Gastroesophageal sphincter (tissue), 4 donors: ENCODE data around the gene GNG8. TPM values are rescaled to one million over a fixed set of nuclear protein-coding genes. Genes with fewer than 3 reads are reported as not detected.

Experiments used
- ATAC-seq: fragments of 150-250 bp; one replicate; pipeline ENCODE4 v1.9.1; 2016; ENCODE audit warnings: mild to moderate bottlenecking, moderate library complexity
- H3K27ac ChIP-seq, 4 donors: fragments of 200-600 bp; sonication (generic) in 3 of 4; 1 replicate in 3 of 4; 2 replicates in 1 of 4; pipeline ENCODE4 v1.5.1; 2016 to 2019
- H3K27me3 ChIP-seq: fragments of 200-600 bp; sonication (generic); one replicate; pipeline ENCODE4 v1.5.1; 2019
- H3K36me3 ChIP-seq, 2 donors: fragments of 200-600 bp; sonication (generic); one replicate each; pipeline ENCODE4 v1.5.1; 2019; ENCODE audit warnings: control low read depth in 1 of 2
- H3K4me1 ChIP-seq, 3 donors: fragments of 200-600 bp; sonication (generic); 1 replicate in 2 of 3; 2 replicates in 1 of 3; pipeline ENCODE4 v1.5.1; 2016 to 2019; ENCODE audit warnings: control low read depth in 2 of 3
- H3K4me3 ChIP-seq, 2 donors: fragments of 200-600 bp; sonication (generic); one replicate each; pipeline ENCODE4 v1.5.1; 2019; ENCODE audit warnings: mild to moderate bottlenecking in 1 of 2, moderate library complexity in 1 of 2
- H3K9me3 ChIP-seq, 3 donors: fragments of 200-600 bp; sonication (generic); one replicate each; pipeline ENCODE4 v1.5.1; 2017 to 2019; ENCODE audit warnings: control low read depth in 2 of 3
- CTCF ChIP-seq, 4 experiments: fragments of 200-600 bp in 2 of 4; fragments of 450-650 bp in 2 of 4; sonication (generic) in 1 of 4; IDR thresholded peaks; one replicate each; pipeline ENCODE4 v1.5.1; 2017 to 2019; ENCODE audit warnings: antibody characterized with exemption in 4 of 4, mild to moderate bottlenecking in 2 of 4, moderate library complexity in 2 of 4
- EP300 ChIP-seq: sonication (generic); formaldehyde crosslinking; IDR thresholded peaks from one replicate; pipeline ENCODE4 v1.6.1; 2017; ENCODE audit warnings: antibody characterized with exemption, mild to moderate bottlenecking
- POLR2A ChIP-seq, 2 donors: fragments of 450-650 bp; IDR thresholded peaks; one replicate each; pipeline ENCODE4 v1.6.1; 2017; ENCODE audit warnings: antibody characterized with exemption in 2 of 2, mild to moderate bottlenecking in 2 of 2, moderate library complexity in 1 of 2
- POLR2AphosphoS5 ChIP-seq: sonication (generic); formaldehyde crosslinking; IDR thresholded peaks from one replicate; pipeline ENCODE4 v1.6.1; 2017; ENCODE audit warnings: antibody characterized with exemption
- WGBS, 2 donors: methylation state at CpG; one replicate each; pipeline ENCODE4 v1.1.5; 2018; ENCODE audit warnings: low coverage in 1 of 2; 5-methylcytosine and 5-hydroxymethylcytosine counted together
- total RNA-seq, 4 donors: library from RNA; depleted of rRNA; stranded (reverse); fragments of >200 nt; gene quantifications; one replicate each; pipeline ENCODE4 v1.1.0, GENCODE V29; 2016

The GNG8 gene
- total RNA-seq, 4 donors from 2014 or later, result not detected

DNA sequence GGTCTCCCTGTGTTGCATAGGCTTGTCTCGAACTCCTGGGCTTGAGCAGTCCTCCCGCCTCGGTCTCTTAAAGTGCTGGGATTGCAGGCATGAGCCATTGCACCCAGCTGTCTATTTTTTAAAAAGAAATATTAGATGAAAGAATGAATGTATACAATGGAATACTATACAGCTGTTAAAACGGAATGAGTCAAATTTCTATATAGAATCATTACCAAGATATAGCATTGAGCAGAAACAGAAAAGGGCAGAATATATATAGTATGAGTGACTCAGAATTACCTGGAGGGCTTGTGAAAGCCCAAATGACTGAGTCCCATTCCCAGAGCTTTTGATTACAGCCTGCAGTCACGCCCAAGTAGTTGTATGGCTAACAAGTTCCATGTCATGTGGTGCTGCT lies 20.5 kb upstream of the GNG8 start:
- H3K27ac ChIP-seq, result peak overlapping the region in 3 of 4 donors; percentile 63 to 89 (median 83)
- no peak overlapping the region for H3K4me3 ChIP-seq
- 53 to 93% methylated on average over 2 to 5 of the region's 5 CpGs for WGBS, 2 donors
- peaks cover 0 to 85% (median 29%) of the 10 kb centered on the region in 3 donors for H3K4me1 ChIP-seq
- ATAC-seq, result no peak
- no peaks in the 10 kb centered on the region for H3K9me3 ChIP-seq
- no peaks in the 10 kb centered on the region for H3K27me3 ChIP-seq
- H3K36me3 ChIP-seq, result peaks cover 0 to 12% of the 10 kb centered on the region in 2 donors
- TF ChIP-seq POLR2AphosphoS5 (no peak), CTCF (IDR thresholded peaks at IDR 0.05) (no peak), POLR2A (IDR thresholded peaks at IDR 0.05) (no peak), EP300 (no peak)

GRCh38 chr19:46654621-46655152 lies 18.7 kb upstream of the GNG8 start:
- no peaks in the 10 kb centered on the region for H3K9me3 ChIP-seq
- H3K4me1 ChIP-seq, result peaks cover 0 to 73% (median 19%) of the 10 kb centered on the region in 3 donors
- 15 to 46% methylated on average over 4 to 9 of the region's 16 CpGs for WGBS, 2 donors
- peak overlapping the region; percentile 83 to 91 (median 86) for H3K27ac ChIP-seq
- peak; percentile 54 for ATAC-seq
- peaks cover 0 to 12% of the 10 kb centered on the region in 2 donors for H3K36me3 ChIP-seq
- TF ChIP-seq EP300 (no peak), POLR2AphosphoS5 (peak; percentile 23)
- no peaks in the 10 kb centered on the region for H3K27me3 ChIP-seq
- H3K4me3 ChIP-seq, result no peak overlapping the region

- WGBS, 2 donors, result 92 to 93% methylated on average over 6 to 7 of the region's 7 CpGs
- no peak overlapping the region for H3K4me3 ChIP-seq
- peaks cover 9% of the 10 kb centered on the region for H3K27me3 ChIP-seq
- no peaks in the 10 kb centered on the region for H3K9me3 ChIP-seq
- TF ChIP-seq POLR2AphosphoS5 (no peak), POLR2A (IDR thresholded peaks at IDR 0.05) (no peak), EP300 (no peak), CTCF (IDR thresholded peaks at IDR 0.05) (no peak)
- H3K27ac ChIP-seq, result peak overlapping the region in 1 of 4 donors; percentile 27
- H3K36me3 ChIP-seq, result peaks cover 0 to 21% of the 10 kb centered on the region in 2 donors
- peaks cover 0 to 56% (median 9%) of the 10 kb centered on the region in 3 donors for H3K4me1 ChIP-seq
- ATAC-seq, result no peak
Measured at GRCh38 chr19:46650445-46650844, 14.4 kb upstream of the GNG8 start.

- Histone ChIP-seq H3K36me3 (peaks cover 0 to 21% of the 10 kb centered on the region in 2 donors), H3K4me3 (no peak overlapping the region), H3K4me1 (peaks cover 0 to 56% (median 8%) of the 10 kb centered on the region in 3 donors), H3K9me3 (no peaks in the 10 kb centered on the region), H3K27me3 (peaks cover 9% of the 10 kb centered on the region), H3K27ac (peak overlapping the region in 2 of 4 donors; percentile 6 to 43)
- 67% methylated on average over 1 of the region's 144 CpGs; no CpG with 5 or more reads in 1 of the 2 donors for WGBS, 2 donors
- TF ChIP-seq EP300, result no peak
- no peak for TF ChIP-seq POLR2AphosphoS5
- no peak for TF ChIP-seq POLR2A (IDR thresholded peaks at IDR 0.05)
- no peak for TF ChIP-seq CTCF (IDR thresholded peaks at IDR 0.05)
- ATAC-seq, result no peak
Measured at GRCh38 chr19:46648961-46649960, 13.3 kb upstream of the GNG8 start.
